Neutrophil (primary cell): ENCODE measurements around the gene TMEM242.

Source experiments
- H3K27ac ChIP-seq: fragments of 200-600 bp; sonication (generic); 2 replicates; pipeline ENCODE4 v1.5.1; 2016; ENCODE audit warnings: mild to moderate bottlenecking, moderate library complexity
- H3K27me3 ChIP-seq: fragments of 200-600 bp; sonication (generic); 2 replicates; pipeline ENCODE4 v1.6.0; 2016; ENCODE audit warnings: mild to moderate bottlenecking
- H3K36me3 ChIP-seq: fragments of 200-600 bp; sonication (generic); 2 replicates; pipeline ENCODE4 v1.5.1; 2017
- H3K4me1 ChIP-seq, 2 experiments: fragments of 200-600 bp in 1 of 2; sonication (generic) in 1 of 2; 1 replicate in 1 of 2; 2 replicates in 1 of 2; pipeline versions ENCODE4 v1.5.1 to v1.6.1; 2013 to 2016; ENCODE audit warnings: low read depth in 1 of 2, low read length in 1 of 2, mild to moderate bottlenecking in 1 of 2, moderate library complexity in 1 of 2; ENCODE audit not compliant: control insufficient read depth in 1 of 2, insufficient read depth in 1 of 2
- H3K4me3 ChIP-seq, 2 experiments: fragments of 200-600 bp in 1 of 2; sonication (generic) in 1 of 2; 1 replicate in 1 of 2; 2 replicates in 1 of 2; pipeline ENCODE4 v1.5.1; 2013 to 2016; ENCODE audit warnings: low read depth in 1 of 2, low read length in 1 of 2, mild to moderate bottlenecking in 1 of 2, moderate library complexity in 1 of 2
- H3K9me3 ChIP-seq: fragments of 200-600 bp; sonication (generic); 2 replicates; pipeline ENCODE4 v1.5.1; 2016
- TF ChIP-seq, protein P1 (sequence below): fragments of 200-600 bp; sonication (generic); IDR thresholded peaks from 2 replicates; pipeline ENCODE4 v1.5.1; 2016; ENCODE audit warnings: antibody characterized with exemption

TMEM242 gene

GRCh38 chr6:157265635-157266034, 57.7 kb downstream of the TMEM242 start:
- H3K27ac ChIP-seq = no peak overlapping the region
- H3K4me1 ChIP-seq = no peaks in the 10 kb centered on the region
- H3K27me3 ChIP-seq = no peaks in the 10 kb centered on the region
- TF ChIP-seq, protein P1, sequence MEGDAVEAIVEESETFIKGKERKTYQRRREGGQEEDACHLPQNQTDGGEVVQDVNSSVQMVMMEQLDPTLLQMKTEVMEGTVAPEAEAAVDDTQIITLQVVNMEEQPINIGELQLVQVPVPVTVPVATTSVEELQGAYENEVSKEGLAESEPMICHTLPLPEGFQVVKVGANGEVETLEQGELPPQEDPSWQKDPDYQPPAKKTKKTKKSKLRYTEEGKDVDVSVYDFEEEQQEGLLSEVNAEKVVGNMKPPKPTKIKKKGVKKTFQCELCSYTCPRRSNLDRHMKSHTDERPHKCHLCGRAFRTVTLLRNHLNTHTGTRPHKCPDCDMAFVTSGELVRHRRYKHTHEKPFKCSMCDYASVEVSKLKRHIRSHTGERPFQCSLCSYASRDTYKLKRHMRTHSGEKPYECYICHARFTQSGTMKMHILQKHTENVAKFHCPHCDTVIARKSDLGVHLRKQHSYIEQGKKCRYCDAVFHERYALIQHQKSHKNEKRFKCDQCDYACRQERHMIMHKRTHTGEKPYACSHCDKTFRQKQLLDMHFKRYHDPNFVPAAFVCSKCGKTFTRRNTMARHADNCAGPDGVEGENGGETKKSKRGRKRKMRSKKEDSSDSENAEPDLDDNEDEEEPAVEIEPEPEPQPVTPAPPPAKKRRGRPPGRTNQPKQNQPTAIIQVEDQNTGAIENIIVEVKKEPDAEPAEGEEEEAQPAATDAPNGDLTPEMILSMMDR = no peak
- H3K4me3 ChIP-seq = no peak overlapping the region
- no peaks in the 10 kb centered on the region for H3K36me3 ChIP-seq
- H3K9me3 ChIP-seq = no peaks in the 10 kb centered on the region

GRCh38 chr6:157265186-157265585, 58.1 kb downstream of the TMEM242 start:
- H3K9me3 ChIP-seq = no peaks in the 10 kb centered on the region
- no peaks in the 10 kb centered on the region for H3K27me3 ChIP-seq
- no peaks in the 10 kb centered on the region for H3K4me1 ChIP-seq
- TF ChIP-seq, protein P1 = no peak
- H3K4me3 ChIP-seq = no peak overlapping the region
- no peaks in the 10 kb centered on the region for H3K36me3 ChIP-seq
- H3K27ac ChIP-seq = no peak overlapping the region

DNA sequence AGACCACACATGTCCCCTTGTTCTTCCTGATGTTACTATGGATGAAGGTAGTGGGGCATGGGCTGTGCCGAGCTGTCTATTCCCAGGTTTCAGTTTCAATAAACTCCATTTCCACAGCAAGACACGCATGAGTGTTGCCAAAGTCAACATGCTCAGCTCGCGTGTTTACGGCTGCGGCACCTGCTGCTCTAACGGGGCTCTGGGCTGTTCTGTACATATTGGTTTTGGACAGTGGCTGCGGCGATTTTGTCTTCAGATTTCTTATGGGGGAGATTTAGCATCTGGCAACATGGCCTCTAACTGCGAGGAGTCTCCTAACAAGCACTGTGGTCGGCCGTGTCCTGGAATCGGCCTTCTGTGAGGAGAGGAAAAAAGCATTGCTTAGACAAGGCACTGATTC, 58.6 kb downstream of the TMEM242 start:
- H3K4me1 ChIP-seq = no peaks in the 10 kb centered on the region
- no peak overlapping the region for H3K4me3 ChIP-seq
- H3K27ac ChIP-seq = no peak overlapping the region
- no peaks in the 10 kb centered on the region for H3K36me3 ChIP-seq
- H3K9me3 ChIP-seq = no peaks in the 10 kb centered on the region
- H3K27me3 ChIP-seq = no peaks in the 10 kb centered on the region
- TF ChIP-seq, protein P1 = no peak

DNA sequence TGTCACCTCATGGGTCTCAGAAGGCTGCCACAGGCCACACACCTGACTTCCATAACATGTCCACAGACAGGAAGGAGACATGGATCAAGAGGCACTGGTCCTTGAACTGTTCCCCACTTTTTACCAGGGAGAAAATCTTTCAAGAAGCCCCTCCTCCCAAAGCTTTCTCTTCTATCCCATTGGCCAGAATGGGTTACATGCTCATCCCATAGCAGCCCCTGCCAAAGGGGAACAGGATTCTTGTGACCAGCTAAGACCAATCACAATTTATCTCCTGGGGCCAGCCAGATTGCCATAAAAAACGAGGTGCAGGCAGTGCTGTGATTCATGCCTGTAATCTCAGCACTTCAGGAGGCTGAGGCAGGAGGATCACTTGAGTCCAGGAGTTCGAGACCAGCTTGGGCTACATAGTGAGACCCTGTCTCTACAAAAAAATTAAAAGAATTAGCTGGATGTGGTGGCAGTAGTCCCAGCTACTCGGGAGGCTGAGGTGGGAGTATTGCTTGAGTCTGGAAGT, 59.4 kb downstream of the TMEM242 start:
- H3K27me3 ChIP-seq = no peaks in the 10 kb centered on the region
- H3K9me3 ChIP-seq = no peaks in the 10 kb centered on the region
- TF ChIP-seq, protein P1 = no peak
- no peak overlapping the region for H3K27ac ChIP-seq
- no peak overlapping the region for H3K4me3 ChIP-seq
- no peaks in the 10 kb centered on the region for H3K36me3 ChIP-seq
- no peaks in the 10 kb centered on the region for H3K4me1 ChIP-seq

- Histone ChIP-seq H3K27ac (no peak overlapping the region), H3K27me3 (no peaks in the 10 kb centered on the region), H3K4me1 (no peaks in the 10 kb centered on the region), H3K36me3 (no peaks in the 10 kb centered on the region), H3K9me3 (no peaks in the 10 kb centered on the region), H3K4me3 (no peak overlapping the region)
- TF ChIP-seq, protein P1 = no peak
Observed at GRCh38 chr6:157263146-157263545, 60.2 kb downstream of the TMEM242 start.

DNA sequence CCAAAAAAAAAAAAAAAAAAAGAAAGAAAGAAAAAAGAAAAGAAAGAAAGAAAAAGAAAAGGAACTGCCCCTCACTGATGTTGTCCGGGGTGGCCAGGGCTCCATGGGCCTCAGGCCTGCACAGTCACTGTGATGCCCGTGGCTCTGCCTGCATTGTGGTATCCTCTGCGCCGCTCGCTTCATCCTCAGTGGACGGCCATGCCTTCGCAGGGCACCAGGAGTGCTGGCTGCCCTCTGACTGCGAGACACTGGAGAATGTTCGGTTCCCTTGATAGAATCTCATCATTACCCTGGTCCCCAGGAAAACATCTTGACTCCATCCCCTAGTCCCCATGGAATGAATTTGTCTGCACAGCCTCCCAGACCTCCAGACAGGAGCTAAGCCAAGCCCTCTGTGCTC, 61.7 kb downstream of the TMEM242 start:
- Histone ChIP-seq H3K27me3 (no peaks in the 10 kb centered on the region), H3K36me3 (no peaks in the 10 kb centered on the region), H3K4me1 (no peaks in the 10 kb centered on the region), H3K4me3 (no peak overlapping the region), H3K27ac (no peak overlapping the region), H3K9me3 (no peaks in the 10 kb centered on the region)
- TF ChIP-seq, protein P1 = no peak
